Heart left ventricle (tissue), 13 donors: Measurements from ENCODE around the gene HGFAC.

Experiments used
- CTCF ChIP-seq, 12 donors: fragments of 200-600 bp; sonication (generic) in 4 of 12; IDR thresholded peaks; one replicate each; pipeline versions ENCODE4 v1.5.0 to v1.8.0; 2018 to 2022; ENCODE audit warnings: antibody characterized with exemption in 12 of 12, mild to moderate bottlenecking in 5 of 12
- POLR2A ChIP-seq, 2 donors: fragments of 450-650 bp; IDR thresholded peaks; one replicate each; pipeline ENCODE4 v1.6.1; 2017; ENCODE audit warnings: antibody characterized with exemption in 2 of 2, mild to moderate bottlenecking in 2 of 2, moderate library complexity in 2 of 2
- donor health status: ischemic (EF 13 %, LVEDD 7.1; RV severe dilation, severe dysfunction).
- donor health status: DM: no; HTN: yes; CAD: no.
- donor health status: DM: no; HTN: no; CAD: no.
- donor health status: ischemic (EF 25% LVEDD 6.9; RV normal size, moderate dysfunction).
- donor health status: ischemic (EF 25% LVEDD 5.7; RV mildly dilated, moderate dysfunction).
- donor health status: ischemic (EF 35%, LVEDD 5.7; RV mildly dilated, moderate dysfunction).
- donor health status: nonischemic (EF 11% LVEDD 7.7; RV severe dilation, severe dysfunction).
- donor health status: DM: yes; HTN: yes; CAD: no.
- donor health status: PGD.
- donor health status: ischemic (EF 29% LVEDD 5.4; RV normal size, mild dysfunction).
- donor health status: nonischemic (EF 23%, LVEDD 6.1; RV moderate dilation, normal function).

- TF ChIP-seq CTCF (IDR thresholded peaks at IDR 0.05): no peak
- TF ChIP-seq POLR2A (IDR thresholded peaks at IDR 0.05): no peak
Measured at GRCh38 chr4:3419836-3420605, 21.7 kb upstream of the HGFAC start.
